A549 (cell line): Measurements from ENCODE around the gene PHGDH. TPM values are rescaled to one million over a fixed set of nuclear protein-coding genes. Genes with fewer than 3 reads are reported as not detected.

Experiments used
- ATAC-seq, 2 experiments: fragments of 200-7000 bp in 1 of 2; fragments of >200 bp in 1 of 2; cut with Nextera tagmentation in 1 of 2; cut with Tn5 transposase in 1 of 2; 3 replicates each; pipeline versions ENCODE4 v1.8.0 to v1.9.1; 2018 to 2020; ENCODE audit warnings: mild to moderate bottlenecking in 1 of 2, moderate library complexity in 1 of 2
- CTCF ChIA-PET: fragments of 300-600 bp; sonication (Branson Sonifier 250); formaldehyde crosslinking; extraction: SDS; loops from one replicate; lab custom pipeline; 2021; ENCODE audit warnings: antibody characterized with exemption, inconsistent platforms; lab: Yijun Ruan, JAX
- POLR2A ChIA-PET: fragments of 350-600 bp; formaldehyde crosslinking; extraction: SDS; loops from one replicate; lab custom pipeline; 2021; ENCODE audit warnings: antibody characterized with exemption, inconsistent platforms; lab: Yijun Ruan, JAX
- DNase-seq, 2 experiments: peaks; one replicate each; pipeline versions ENCODE4 v3.0.0 to v3.0.0-alpha.2; 2011 to 2016; ENCODE audit warnings: low read depth in 1 of 2, low spot score in 1 of 2
- FAIRE-seq: peaks from 2 replicates; lab custom pipeline; 2011; peaks lifted over from hg19 to GRCh38; lab: Jason Lieb, UNC
- H3K27ac ChIP-seq, 2 experiments: fragments of >200 bp; sonication (Bioruptor Twin); formaldehyde crosslinking; 3 replicates each; pipeline ENCODE4 v1.5.1; 2016 to 2017
- H3K4me1 ChIP-seq: fragments of >200 bp; sonication (Bioruptor Twin); formaldehyde crosslinking; 3 replicates; pipeline ENCODE4 v1.6.1; 2016
- H3K4me2 ChIP-seq: fragments of >200 bp; sonication (Bioruptor Twin); formaldehyde crosslinking; 3 replicates; pipeline ENCODE4 v1.6.1; 2016
- H3K4me3 ChIP-seq: fragments of >200 bp; sonication (Bioruptor Twin); formaldehyde crosslinking; 3 replicates; pipeline ENCODE4 v1.5.1; 2016
- H3K9me3 ChIP-seq: fragments of >200 bp; sonication (Bioruptor Twin); formaldehyde crosslinking; 3 replicates; pipeline ENCODE4 v1.6.1; 2016
- BHLHE40 ChIP-seq: IDR thresholded peaks from 2 replicates; pipeline ENCODE4 v1.6.1; 2012; ENCODE audit warnings: low read depth, low read length, inconsistent platforms
- CBX8 ChIP-seq: fragments of 200-600 bp; sonication (generic); IDR thresholded peaks from 2 replicates; pipeline ENCODE4 v1.6.1; 2016
- CEBPB ChIP-seq, 2 experiments: fragments of >200 bp in 1 of 2; sonication (Bioruptor Twin) in 1 of 2; formaldehyde crosslinking in 1 of 2; IDR thresholded peaks; 2 replicates each; pipeline ENCODE4 v1.6.1; 2012 to 2016
- CHD4 ChIP-seq: fragments of 200-600 bp; sonication (generic); IDR thresholded peaks from 2 replicates; pipeline ENCODE4 v1.6.1; 2016; ENCODE audit warnings: antibody characterized with exemption, mild to moderate bottlenecking, borderline replicate concordance
- CTCF ChIP-seq: fragments of >200 bp; sonication (Bioruptor Twin); formaldehyde crosslinking; IDR thresholded peaks from 3 replicates; pipeline ENCODE4 v1.5.1; 2016
- ELK1 ChIP-seq: fragments of 150-350 bp; IDR thresholded peaks from 2 replicates; pipeline ENCODE4 v1.6.1; 2014; ENCODE audit warnings: low read depth, mild to moderate bottlenecking, low read length
- ESRRA ChIP-seq: fragments of 150-350 bp; IDR thresholded peaks from 2 replicates; pipeline ENCODE4 v1.6.1; 2014; ENCODE audit warnings: mild to moderate bottlenecking, low read length, borderline replicate concordance
- GATA3 ChIP-seq: IDR thresholded peaks from 2 replicates; pipeline ENCODE4 v1.6.1; 2012; ENCODE audit warnings: borderline replicate concordance
- HES2 ChIP-seq: fragments of >200 bp; sonication (Bioruptor Twin); formaldehyde crosslinking; IDR thresholded peaks from 2 replicates; pipeline ENCODE4 v1.6.1; 2016
- JUN ChIP-seq, 2 experiments: fragments of >200 bp; sonication (Bioruptor Twin); formaldehyde crosslinking; IDR thresholded peaks; 2 replicates in 1 of 2; 3 replicates in 1 of 2; pipeline ENCODE4 v1.6.1; 2016 to 2017
- KDM1A ChIP-seq: fragments of 200-600 bp; sonication (generic); IDR thresholded peaks from 2 replicates; pipeline ENCODE4 v1.6.1; 2016; ENCODE audit warnings: low read depth, mild to moderate bottlenecking
- MAX ChIP-seq: IDR thresholded peaks from 2 replicates; pipeline ENCODE4 v1.6.1; 2012
- PHF8 ChIP-seq: fragments of 200-600 bp; sonication (generic); IDR thresholded peaks from 2 replicates; pipeline ENCODE4 v1.6.1; 2016; ENCODE audit warnings: low read depth, mild to moderate bottlenecking, antibody characterized with exemption, moderate library complexity, borderline replicate concordance
- SMC3 ChIP-seq: fragments of >200 bp; sonication (Bioruptor Twin); formaldehyde crosslinking; IDR thresholded peaks from 3 replicates; pipeline ENCODE4 v1.6.1; 2018; ENCODE audit warnings: inconsistent platforms
- USF2 ChIP-seq: fragments of 450-650 bp; IDR thresholded peaks from 2 replicates; pipeline ENCODE4 v1.6.1; 2014; ENCODE audit warnings: antibody characterized with exemption
- ZC3H11A ChIP-seq: fragments of 450-650 bp; IDR thresholded peaks from 2 replicates; pipeline ENCODE4 v1.6.1; 2014; ENCODE audit warnings: antibody characterized with exemption, mild to moderate bottlenecking
- ZNF302 ChIP-seq: fragments of 250-450 bp; sonication (Bioruptor Pico); IDR thresholded peaks from 2 replicates; pipeline ENCODE4 v1.9.0; 2021; ENCODE audit warnings: inconsistent platforms, mild to moderate bottlenecking, moderate library complexity
- whole genome bisulfite sequencing: methylation state at CpG from one replicate; pipeline ENCODE4 v1.1.6; 2017; ENCODE audit errors: missing lambda C conversion rate; 5-methylcytosine and 5-hydroxymethylcytosine counted together
- polyA minus RNA-seq: library from RNA; depleted of rRNA, polyadenylated mRNA; stranded (reverse); fragments of >200 nt; gene quantifications from 2 replicates; pipeline ENCODE4 v1.2.3, GENCODE V29; 2011; rRNA and poly(A)+ RNA removed
- polyA plus RNA-seq, 4 experiments: library from polyadenylated mRNA; depleted of rRNA in 3 of 4; stranded (reverse); fragments of >200 nt; fragmentation: RNase III in 1 of 4; extraction: RNeasy Plus Mini Kit Qiagen cat#74134 plus additional on column Dnase treatment in 1 of 4; gene quantifications; 2 replicates in 3 of 4; 3 replicates in 1 of 4; pipeline ENCODE4 v1.2.3, GENCODE V29; 2011 to 2017
- TF ChIP-seq, protein P1 (sequence below): fragments of >200 bp; sonication (Bioruptor Twin); formaldehyde crosslinking; IDR thresholded peaks from 3 replicates; pipeline ENCODE4 v1.6.1; 2016
- TF ChIP-seq, protein P2 (sequence below): fragments of 250-450 bp; sonication (Bioruptor Pico); IDR thresholded peaks from 2 replicates; pipeline ENCODE4 v1.5.0; 2021; ENCODE audit warnings: mild to moderate bottlenecking, moderate library complexity, borderline replicate concordance

PHGDH gene
- polyA plus RNA-seq (2011; rRNA removed) (41.4 and 67.1 TPM in 2 replicates), polyA plus RNA-seq (2017; fragmentation: RNase III; extraction: RNeasy Plus Mini Kit Qiagen cat#74134 plus additional on column Dnase treatment) (65.6 to 69.7 TPM (median 67.9 TPM) in 3 replicates), polyA minus RNA-seq (87.8 and 93.8 TPM in 2 replicates)
- 47.7 and 51.0 TPM in 2 replicates for polyA plus RNA-seq (2012; cell fraction: cytosol; rRNA removed)
- polyA plus RNA-seq (2012; cell fraction: nucleus; rRNA removed), result 90.0 and 98.0 TPM in 2 replicates

DNA sequence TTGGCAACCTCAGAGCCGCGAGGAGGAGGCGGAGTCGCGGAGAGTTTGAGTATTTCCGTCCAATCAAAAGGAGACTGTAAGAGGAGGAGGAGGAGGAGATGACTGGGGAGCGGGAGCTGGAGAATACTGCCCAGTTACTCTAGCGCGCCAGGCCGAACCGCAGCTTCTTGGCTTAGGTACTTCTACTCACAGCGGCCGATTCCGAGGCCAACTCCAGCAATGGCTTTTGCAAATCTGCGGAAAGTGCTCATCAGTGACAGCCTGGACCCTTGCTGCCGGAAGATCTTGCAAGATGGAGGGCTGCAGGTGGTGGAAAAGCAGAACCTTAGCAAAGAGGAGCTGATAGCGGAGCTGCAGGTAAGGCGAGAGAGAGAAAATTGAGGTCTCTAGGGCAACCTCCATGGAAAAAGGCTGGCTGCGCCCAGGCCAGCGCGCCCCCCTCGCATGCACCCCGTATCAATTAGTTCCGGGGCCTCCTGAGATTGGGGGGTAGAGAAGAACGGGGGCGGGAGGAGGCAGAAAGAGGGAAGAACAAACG lies at the start of gene PHGDH:
Gene PHGDH (plus strand): TSS at position 131 of the 538 bp plus-strand sequence. CDS start 89 bp downstream, at position 220.
- ATAC-seq, result peak; percentile 93 to 94
- POLR2A ChIA-PET, result interaction anchor here (0.6 to 1.4 kb wide), 6 partner anchors 11 to 464 kb away, joined by 4 to 5 read pairs (median 4); partner anchors contain the start of gene SEC22B
- no peak for FAIRE-seq
- peaks cover 23% of the 10 kb centered on the region for H3K4me1 ChIP-seq
- peak within 1 kb of the TSS; percentile 99 for H3K4me2 ChIP-seq
- under 1% methylated on average over 21 of the region's 27 CpGs for WGBS
- H3K9me3 ChIP-seq, result no peaks in the 10 kb centered on the region
- CTCF ChIA-PET, result interaction anchor here (0.9 to 1.6 kb wide), 3 partner anchors 32 to 100 kb away, joined by 3 to 7 read pairs (median 3); no protein-coding TSS in a partner anchor
- TF ChIP-seq JUN (IDR thresholded peaks at IDR 0.05) (peak in 1 of 2 experiments; percentile 20; a peak in 4 of 5 replicates), PHF8 (0 out of 2 replicates have a peak, but pooled peaks have one; percentile 35), ZNF302 (CRISPR knock-in tag) (no peak), CTCF (no peak), SMC3 (no peak), CEBPB (IDR thresholded peaks at IDR 0.05) (peak in 1 of 2 experiments; percentile 17; a peak in 1 of 4 replicates), MAX (0 out of 2 replicates have a peak, but pooled peaks have one; percentile 3), GATA3 (no peak), CBX8 (no peak), HES2 (no peak), BHLHE40 (no peak)
- TF ChIP-seq, protein P1, sequence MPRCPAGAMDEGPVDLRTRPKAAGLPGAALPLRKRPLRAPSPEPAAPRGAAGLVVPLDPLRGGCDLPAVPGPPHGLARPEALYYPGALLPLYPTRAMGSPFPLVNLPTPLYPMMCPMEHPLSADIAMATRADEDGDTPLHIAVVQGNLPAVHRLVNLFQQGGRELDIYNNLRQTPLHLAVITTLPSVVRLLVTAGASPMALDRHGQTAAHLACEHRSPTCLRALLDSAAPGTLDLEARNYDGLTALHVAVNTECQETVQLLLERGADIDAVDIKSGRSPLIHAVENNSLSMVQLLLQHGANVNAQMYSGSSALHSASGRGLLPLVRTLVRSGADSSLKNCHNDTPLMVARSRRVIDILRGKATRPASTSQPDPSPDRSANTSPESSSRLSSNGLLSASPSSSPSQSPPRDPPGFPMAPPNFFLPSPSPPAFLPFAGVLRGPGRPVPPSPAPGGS, result peak; percentile 39; the same call in 1 of the 3 replicates
- H3K27ac ChIP-seq, result peak within 1 kb of the TSS; percentile 95 to 99
- peak; percentile 76 to 82 for DNase-seq
- peak within 1 kb of the TSS; percentile 95 for H3K4me3 ChIP-seq

- H3K27ac ChIP-seq, result no peak overlapping the region
- CTCF ChIA-PET, result interaction anchor here (0.8 to 4.0 kb wide), 7 partner anchors 8 to 51 kb away, joined by 3 to 22 read pairs (median 8); no protein-coding TSS in a partner anchor
- TF ChIP-seq USF2 (no peak), ZC3H11A (no peak), HES2 (no peak), CHD4 (no peak), GATA3 (no peak), ESRRA (no peak), PHF8 (no peak), ELK1 (no peak), KDM1A (no peak)
- TF ChIP-seq, protein P1, result no peak
- TF ChIP-seq, protein P2, sequence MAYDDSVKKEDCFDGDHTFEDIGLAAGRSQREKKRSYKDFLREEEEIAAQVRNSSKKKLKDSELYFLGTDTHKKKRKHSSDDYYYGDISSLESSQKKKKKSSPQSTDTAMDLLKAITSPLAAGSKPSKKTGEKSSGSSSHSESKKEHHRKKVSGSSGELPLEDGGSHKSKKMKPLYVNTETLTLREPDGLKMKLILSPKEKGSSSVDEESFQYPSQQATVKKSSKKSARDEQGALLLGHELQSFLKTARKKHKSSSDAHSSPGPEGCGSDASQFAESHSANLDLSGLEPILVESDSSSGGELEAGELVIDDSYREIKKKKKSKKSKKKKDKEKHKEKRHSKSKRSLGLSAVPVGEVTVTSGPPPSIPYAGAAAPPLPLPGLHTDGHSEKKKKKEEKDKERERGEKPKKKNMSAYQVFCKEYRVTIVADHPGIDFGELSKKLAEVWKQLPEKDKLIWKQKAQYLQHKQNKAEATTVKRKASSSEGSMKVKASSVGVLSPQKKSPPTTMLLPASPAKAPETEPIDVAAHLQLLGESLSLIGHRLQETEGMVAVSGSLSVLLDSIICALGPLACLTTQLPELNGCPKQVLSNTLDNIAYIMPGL (CRISPR knock-in tag), result no peak
These were observed 49.7 kb upstream of the PHGDH start for GRCh38 chr1:119662034-119662437.

More at GRCh38 chr1:119662034-119662437, 49.7 kb upstream of the PHGDH start:
- WGBS, result 22% methylated on average over 3 of the region's 3 CpGs
- POLR2A ChIA-PET, result interaction anchor here (1.2 kb wide), 1 partner anchor 14 kb away, joined by 4 read pairs; the partner anchor contains the start of gene ZNF697
- no peak for ATAC-seq
- H3K4me3 ChIP-seq, result no peak overlapping the region
- H3K4me2 ChIP-seq, result no peak overlapping the region
- no peak for DNase-seq
- no peaks in the 10 kb centered on the region for H3K4me1 ChIP-seq
- H3K9me3 ChIP-seq, result no peaks in the 10 kb centered on the region
- no peak for FAIRE-seq
